HG02571 (cell line): ENCODE measurements around the gene HTT-AS.
A peak's percentile ranks its signal among the peaks of the same experiment; 100 is the strongest.
"Not testable (repeated sequence)": the region's sequence is repeated elsewhere in the genome, so short reads cannot be mapped to it uniquely, and the experiment has no call there.

Experiments
- ATAC-seq: cut with Tn5 transposase; IDR thresholded peaks from one replicate; pipeline ENCODE4 v1.9.1; 2021; ENCODE audit warnings: mild to moderate bottlenecking, moderate library complexity; ENCODE audit not compliant: unreplicated experiment

Gene HTT-AS

DNA sequence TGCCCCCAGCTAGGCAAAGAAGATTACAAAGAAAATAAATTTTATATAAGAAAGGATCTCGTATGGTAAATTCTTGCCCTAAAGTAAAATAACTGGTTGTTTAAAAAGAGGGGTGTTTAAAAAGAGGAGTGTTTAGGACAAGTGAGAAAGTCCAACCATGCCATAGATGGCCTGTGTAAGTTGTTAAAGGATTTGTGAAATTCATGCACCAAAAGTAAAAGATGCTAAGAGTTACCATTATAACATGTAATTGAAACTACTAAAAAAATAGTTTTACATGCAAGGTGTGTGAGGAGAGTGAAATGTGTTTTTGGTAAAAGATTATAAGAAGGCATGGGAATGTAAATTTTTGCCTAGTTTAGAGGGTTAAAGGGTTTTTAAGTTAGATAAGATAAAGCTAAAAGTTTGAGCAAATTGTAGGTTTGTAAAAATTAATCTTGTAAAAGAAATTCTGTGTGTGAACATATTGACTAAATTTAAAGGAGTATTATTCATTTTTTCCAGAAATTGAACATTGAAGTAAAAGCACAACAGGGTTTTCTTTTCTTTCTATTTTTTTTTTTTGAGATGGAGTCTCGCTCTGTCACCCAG lies 20.1 kb downstream of the HTT-AS start:
- ATAC-seq: no peak

DNA sequence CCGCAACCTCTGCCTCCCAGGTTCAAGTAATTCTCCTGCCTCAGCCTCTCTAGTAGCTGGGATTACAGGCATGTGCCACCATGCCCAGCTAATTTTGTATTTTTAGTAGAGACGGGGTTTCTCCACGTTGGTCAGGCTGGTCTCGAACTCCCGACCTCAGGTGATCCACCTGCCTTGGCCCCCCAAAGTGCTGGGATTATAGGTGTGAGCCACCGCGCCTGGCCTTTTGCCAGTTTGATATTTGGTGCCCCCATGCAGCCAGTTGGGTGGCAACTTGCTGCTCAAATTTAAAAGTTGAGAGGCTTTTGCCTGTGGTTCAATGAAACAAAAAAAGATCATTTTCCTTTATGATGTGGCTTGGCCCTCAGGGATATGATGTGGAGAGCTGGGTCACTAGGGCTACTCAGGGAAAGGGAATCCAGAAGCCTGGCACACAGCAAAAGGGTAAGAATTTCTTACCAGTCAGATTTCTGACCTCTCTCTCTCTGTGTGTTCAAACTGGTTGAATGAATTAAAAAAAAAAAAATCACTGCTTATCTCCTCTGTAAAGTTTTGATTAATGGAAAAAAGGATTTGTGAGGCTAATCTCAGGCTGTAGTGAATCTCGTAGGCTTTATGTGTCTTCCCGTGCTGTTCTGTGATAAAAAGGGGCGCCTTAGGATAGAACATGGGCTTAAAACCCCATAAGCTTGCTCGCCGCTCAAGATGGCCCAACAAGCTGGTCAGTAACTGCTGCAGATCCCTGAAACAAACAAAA lies 23.0 kb downstream of the HTT-AS start:
- not testable (repeated sequence) for ATAC-seq

DNA sequence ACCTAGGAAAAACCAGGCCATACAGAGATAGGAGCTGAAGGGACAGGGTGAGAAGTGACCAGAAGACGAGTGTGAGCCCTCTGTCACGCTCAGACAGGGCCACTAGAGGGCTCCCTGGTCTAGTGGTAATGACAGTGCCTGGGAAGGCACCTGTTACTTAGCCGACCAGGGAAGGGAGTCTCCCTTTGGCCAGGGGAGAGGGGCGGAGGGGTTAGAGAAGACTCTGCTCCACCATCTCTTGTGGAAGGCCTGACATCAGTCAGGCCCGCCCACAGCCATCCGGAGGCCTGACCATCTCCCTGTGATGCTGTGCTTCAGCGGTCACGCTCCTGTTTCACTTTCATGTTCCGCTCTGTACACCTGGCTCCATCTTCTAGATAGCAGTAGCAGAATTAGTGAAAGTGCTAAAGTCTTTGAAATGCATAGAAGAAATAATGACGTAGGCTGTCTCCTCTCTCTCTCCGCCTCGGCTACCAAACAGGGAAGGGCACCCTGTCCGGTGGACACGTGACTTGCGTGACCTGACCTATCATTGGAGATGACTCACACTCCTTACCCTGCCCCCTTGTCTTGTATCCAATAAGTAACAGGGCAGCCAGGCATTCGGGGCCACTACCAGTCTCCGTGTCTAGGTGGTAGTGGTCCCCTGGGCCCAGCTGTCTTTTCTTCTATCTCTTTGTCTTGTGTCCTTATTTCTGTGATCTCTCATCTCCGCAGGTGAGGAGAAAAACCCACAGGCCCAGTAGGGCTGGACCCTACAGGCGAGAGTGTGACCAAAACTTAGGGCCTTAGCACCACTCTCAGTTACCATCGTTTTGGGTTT lies 26.7 kb downstream of the HTT-AS start:
- peak; percentile 91 for ATAC-seq

DNA sequence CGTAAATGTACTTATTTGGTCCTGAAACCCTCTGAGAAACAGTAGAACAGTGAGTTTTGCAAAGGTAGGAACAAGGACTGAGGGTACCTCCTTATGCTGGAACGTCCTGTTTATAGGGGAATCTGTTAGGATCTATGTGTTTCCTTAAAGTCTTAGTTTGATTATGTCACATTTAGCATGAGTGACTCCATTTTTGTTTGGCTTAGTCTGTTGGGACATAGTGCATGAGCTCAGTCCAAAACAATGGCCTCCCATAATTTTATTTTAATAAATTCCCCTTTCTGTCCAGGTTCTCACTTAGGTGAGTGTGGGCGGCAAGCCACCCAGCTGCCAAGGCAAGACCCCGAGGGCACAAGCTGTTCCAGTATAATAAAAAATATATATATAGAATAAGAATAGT lies 27.7 kb downstream of the HTT-AS start:
- ATAC-seq: no peak

DNA sequence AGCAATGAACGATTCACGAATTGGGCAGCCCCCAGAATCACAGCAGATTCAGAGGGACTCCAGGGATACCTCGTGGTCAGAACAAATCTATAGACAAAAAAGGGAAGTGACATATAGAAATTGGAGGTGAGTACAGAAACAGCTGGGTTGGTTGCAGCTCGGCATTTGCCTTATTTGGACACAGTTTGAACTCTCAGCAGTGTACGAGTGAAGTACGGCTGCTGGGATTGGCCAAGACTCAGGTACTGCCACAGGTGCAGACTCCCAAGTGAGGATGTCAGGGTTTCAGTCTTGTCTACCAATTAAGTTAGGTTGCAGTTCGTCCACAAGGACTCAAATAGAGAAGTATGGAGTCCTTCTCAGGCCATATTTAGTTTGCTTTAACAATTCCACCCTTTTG lies 28.2 kb downstream of the HTT-AS start:
- ATAC-seq: no peak

DNA sequence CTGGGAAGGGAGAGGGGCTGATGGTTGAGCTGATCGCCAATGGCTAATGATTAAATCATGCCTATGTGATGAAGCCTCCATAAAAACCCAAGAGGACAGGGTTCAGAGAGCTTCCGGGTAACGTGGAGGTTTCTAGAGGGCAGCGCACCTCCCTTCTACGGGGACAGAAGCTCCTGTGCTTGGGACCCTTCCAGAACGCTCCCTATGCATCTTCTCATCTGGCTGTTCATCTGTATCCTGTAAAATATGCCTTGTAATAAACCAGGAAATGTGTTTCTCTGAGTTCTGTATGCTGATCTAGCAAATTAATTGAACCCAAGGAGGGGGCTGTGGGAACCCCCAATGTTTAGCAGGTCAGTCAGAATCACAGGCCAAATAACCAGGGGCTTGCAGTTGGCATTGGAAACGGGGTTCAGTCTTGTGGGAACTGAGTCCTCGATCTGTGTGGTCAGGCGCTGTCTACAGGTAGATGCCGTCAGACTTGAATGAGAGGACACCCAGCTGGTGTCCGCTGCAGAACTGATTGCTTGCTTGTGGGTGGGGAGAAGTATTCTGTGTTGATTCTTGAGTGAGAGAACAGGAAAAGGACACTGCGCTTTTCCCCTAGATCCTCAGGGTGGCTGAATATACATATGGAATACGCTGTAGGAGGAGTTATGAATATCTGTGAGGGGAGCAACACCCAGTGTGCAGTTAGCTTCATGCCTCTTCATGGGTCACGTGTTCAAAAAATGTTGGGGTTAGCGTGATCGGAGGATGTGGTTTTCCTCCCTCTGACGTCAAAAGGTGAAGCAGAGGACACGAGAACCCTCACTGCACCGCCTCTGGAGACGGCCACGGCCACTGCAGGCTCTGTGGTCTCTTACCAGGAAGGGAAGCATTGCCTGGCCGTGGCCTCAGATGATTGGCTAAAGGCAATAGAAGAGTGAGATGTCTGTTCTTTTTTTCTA lies 29.2 kb downstream of the HTT-AS start:
- ATAC-seq: no peak

DNA sequence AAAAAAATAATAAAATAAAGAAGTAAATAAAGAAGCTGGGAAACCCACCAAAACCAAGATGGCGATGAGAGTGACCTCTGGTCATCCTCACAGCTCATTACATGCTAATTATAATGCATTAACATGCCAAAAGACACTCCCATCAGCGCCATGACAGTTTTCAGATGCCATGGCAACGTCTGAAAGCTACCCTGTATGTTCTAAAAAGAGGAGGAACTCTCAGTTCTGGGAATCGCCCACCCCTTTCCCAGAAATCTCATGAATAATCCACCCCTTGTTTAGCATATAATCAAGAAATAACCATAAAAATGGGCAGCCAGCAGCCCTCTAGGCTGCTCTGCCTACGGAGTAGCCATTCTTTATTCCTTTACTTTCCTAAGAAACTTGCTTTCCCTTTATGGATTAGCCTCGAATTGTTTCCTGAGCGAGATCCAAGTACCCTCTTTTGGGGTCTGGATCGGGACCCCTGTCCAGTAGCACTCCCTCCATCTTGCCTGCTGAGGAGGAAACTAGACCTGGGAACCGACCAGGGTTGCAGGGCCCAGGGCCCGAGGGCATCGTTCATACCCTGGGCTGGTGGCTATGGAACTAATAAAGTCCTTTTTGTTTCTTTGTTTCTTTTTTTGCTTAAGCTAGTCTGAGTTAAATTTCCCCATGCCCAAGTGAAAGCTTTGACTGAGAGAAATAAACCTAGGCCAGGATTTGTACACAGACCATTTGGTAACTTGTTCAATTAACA lies 30.9 kb downstream of the HTT-AS start:
- no peak for ATAC-seq

DNA sequence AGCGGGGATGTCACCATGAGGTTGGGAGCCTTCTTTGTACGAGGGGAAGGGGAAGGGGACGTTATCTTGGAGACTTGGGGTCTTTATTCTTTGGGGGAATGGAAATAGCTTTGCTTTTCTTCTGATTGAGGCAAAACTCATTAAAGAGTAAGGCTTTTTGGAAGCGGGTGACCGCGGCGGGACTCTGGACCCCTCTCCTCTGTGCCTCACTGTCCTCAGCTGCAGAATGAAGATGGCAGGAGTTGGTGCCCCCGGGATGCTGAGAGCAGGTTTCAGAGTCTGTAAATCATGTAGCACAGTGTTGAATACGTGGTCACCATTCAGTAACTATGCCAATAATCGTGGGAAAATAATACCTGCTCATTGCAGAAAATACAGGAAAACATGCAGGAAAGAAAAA lies 32.1 kb downstream of the HTT-AS start:
- ATAC-seq: no peak

DNA sequence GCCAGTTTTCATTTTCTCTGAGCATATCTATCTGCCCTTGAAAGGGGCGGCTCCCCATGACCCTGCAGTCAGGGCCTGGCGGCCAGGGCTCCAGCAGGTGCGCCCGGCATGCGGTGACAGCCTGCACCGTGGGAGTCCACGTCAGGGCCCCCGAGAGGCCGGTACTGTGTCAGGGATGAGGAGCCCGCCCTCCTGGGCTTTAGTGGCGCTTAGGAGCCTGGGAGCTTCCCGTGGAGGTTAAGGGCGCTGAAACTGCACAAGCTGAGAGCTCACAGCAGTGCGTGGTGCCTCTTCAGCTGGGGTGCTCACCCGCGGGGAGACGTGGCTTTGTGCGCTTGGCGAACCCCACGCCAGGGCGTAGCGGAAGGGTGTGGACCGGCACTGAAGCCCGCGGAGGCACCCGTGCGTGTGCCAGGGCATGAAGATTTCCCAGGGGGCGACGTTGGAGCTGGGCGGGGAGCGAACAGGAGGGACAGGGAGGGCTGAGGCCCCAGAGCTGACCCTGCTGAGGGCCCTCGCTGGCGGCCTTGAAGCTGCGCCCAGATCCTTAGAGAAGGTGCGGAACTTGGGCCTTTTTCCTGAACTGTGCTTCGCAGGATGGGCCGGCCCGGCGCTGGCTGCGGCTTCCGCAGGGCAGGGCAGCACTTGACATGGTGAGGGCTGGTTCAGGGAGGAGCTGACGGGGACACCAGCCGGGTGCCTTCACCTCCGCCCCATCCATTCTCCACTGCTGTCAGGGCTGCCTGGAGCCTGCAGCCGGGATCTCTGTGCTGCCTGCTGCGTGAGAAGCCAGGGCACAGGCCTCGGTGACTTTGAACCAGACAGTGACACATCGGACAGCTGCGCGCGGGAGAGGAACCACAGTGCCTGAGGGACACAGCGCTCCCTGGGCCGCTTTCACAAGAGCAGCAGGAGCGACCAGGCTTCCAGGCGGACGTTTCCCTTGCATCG lies 32.9 kb downstream of the HTT-AS start:
- no peak for ATAC-seq

DNA sequence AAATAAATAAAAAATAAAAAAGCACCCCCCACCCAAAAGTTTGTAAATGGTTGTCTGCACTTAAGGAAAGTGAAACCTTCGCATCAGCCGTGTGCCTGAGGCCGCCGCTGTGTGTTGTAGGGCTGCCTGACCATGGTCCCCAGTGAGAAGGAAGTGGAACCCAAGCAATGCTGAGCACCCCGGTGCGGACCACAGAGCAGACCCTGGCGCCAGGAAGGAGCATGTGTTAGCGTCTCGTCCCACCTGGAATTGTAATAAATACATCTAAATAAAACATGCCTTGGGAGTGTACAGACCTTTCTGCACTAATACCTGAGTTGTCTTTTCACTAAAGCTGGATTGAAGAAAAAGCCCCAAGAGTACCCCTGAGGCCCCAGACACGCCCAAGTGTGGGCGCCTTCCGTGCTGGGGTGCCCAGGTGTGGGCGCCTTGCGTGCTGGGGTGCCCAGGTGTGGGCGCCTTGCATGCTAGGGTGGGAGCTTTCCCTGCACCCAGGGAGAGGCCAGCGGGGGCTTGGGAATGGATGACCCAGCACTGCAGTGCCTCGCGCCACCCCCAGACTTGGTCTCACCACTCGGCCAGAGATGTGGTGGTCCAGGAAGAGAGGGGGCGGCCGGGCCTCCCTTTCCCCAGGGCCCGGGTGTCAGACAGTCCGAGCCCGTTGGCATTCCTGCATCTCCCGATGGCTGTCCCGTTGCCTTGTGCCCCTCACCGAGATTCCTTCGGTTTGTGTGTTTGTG lies 33.7 kb downstream of the HTT-AS start:
- ATAC-seq: no peak

DNA sequence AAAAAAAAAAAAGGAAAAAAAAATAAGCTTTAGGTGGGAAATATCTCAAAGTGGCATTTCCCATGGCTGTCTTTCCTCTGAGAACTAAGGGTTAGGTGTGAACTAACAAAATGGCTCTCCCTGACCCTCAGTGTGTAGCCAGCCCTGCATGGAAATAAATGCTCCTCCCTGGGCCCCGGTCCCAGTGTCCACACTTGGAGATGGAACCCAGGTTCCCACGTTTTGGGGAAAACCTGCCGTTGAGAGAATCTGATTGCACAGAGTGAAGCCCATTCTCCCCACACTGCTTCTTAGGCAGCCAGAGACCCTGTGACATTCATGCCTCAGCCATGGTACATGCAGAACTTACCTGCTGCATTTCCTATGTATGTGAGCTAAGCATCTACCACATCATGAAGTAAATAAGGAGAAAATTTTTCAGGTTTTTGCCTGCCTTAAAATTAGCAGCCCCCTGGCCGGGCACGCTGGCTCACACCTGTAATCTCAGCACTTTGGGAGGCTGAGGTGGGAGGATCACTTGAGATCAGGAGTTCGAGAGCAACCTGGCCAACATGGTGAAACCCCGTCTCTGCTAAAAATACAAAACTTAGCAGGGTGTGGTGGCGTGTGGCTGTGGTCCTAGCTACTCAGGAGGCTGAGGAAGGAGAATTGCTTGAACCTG lies 34.5 kb downstream of the HTT-AS start:
- no peak for ATAC-seq

DNA sequence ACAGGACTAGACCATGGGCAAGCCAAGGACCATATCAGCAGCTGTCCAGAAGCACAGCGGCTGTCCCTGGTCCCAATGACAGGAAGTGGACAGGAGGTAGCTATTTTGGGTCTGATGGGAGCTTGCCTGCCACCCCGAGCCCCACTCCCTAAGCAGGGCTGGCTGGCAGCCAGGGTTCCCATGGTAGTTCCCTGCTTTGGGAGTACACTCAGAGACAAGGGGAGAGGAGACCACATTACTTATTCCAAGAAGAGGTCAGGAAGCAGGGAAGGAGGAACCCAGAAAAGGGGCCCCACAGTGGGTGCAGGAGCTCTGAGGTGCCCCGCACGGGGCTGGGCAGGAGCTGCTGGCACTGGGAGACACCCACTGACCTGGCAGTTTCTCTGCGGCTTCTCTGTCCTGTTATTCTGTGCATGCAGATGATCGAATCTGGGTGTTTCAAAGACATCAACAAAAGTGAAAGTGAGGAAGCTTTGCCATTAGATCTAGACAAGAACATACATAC lies 36.3 kb downstream of the HTT-AS start:
- no peak for ATAC-seq

DNA sequence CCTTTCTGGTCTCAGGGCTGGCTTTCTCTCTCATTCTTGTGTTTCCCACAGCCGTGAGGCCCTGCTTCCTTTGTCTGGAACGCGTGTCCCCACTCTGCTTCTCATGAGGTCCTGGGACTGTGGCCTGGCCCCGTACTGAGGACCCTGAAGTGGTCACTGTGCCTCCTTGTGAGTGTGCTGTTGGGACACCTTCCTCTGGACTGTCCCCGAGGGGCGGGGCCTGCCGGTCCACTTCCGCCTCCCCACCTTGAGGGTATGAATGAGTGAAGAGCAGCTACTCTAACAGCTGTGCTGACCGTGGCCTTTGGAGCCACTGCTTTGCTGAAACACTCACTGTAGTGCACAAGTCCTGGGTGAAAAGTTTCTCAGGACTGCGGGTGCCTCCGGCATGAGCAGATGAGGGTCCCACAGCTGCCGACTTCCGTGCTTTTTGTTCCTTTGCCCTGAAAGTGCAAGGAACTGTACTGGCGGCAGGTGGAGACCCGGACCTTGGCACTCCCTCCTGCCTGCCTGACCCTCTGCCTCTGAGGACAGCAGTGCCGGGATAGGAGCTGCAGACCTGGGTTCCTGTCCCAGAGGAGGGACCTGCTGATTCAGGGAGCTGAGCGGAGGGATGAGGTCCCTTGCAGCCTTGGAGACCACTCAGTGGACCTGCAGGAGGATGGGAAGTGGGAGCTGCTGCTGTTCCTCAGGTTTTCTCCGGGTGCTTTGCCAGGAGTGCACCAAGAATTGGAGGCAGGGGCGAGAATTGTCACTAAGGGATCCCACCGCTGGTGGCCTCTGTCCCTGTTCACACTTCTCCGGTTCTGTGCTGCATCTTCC lies 38.0 kb downstream of the HTT-AS start:
- no peak for ATAC-seq

DNA sequence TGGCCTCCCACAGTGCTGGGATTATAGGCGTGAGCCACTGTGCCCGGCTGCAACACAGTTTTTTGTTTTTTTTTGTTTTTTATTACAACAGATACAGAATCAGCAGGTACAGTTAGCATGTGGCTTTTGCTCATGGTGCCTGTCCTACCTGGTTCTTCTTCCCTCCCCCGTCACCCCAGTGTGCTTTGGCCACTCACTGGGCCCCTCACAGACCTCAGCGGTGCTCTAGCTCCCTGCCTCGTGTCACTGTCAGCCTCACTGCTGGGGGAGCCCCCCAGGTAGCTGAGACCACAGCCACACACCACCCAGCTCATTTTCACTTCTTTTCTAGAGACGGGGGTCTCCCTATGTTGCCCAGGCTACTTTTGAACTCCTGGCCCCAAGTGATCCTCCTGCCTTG lies 38.7 kb downstream of the HTT-AS start:
- no peak for ATAC-seq

DNA sequence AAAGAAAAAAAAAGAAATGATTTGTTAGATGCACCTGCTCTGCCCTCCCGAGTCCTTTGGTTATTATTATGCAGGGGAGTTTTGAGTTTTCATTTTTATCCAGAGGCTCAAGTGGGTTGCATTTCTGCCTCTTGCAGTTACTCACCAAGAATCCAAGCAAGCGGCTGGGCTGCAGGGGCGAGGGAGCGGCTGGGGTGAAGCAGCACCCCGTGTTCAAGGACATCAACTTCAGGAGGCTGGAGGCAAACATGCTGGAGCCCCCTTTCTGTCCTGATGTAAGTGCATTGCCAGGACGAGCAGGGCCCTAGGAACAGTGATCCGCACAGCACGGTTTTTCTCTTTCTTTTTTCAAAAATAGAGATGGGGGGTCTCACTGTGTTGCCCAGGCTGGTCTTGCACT lies 39.1 kb downstream of the HTT-AS start:
- ATAC-seq: no peak

DNA sequence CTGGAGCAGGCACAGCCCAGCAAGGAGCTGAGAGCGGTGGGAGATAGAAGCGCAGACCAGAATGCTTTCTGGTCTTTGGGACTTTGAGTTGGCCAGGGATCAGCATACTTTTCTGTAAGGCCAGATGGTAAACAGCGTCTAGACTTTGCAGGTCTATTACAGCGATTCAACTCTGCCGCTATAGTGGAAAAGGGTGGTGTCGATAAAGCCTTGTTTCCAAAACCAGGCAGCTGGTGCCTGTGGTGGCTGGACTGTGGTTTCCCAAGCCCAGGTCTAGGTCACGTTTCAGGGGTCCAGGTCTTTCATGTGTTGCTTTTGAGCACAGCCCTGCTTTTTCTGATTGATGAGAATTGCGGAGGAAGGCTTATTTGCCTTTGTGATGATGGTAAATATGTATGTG lies 40.1 kb downstream of the HTT-AS start:
- no peak for ATAC-seq
